NCI-H69 (cell line): Measurements from ENCODE around the gene MOB3A.

ENCODE experiments used
- DNase-seq: peaks from one replicate; lab custom pipeline; 2025; lab: John Stamatoyannopoulos, UW

Gene MOB3A

DNA sequence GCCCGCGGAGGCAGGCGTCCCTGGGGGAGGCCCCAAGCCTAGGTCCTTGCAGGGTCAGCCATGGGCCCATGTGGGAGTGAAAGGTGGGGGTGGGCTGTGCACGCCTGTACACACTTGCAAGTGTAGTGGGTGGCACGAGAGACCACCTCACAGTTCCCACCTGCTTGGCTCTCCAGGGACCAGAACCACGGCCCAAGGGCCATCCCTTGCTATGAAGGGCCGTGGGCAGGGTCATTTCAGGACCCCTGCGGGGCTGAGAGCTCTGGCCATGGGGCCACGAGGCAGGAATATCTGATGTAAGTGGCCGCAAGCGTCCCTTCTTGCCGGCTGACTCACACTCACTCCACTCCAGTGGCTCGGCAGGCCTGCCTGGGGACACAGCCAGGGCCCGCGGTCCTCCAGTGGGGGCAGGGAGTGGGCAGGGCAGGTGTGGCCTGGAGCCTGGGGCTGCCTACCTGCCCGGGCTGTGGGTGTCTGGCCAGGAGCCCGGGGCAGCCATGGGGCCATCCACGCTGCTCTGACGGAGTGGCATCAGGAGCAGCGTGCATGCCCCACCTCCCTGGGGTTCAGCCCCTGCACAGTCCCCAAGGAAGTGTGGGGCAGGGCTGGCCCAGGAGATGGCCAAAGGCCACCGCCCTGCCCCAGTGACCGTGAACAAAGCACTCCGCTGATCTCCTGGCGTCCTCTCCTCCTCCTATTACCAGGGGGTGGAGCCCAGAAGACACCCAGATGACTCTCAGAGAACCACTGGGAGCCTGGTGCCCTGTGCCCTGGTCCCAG lies 36.5 kb downstream of the MOB3A start:
- peak; percentile 55 for DNase-seq

DNA sequence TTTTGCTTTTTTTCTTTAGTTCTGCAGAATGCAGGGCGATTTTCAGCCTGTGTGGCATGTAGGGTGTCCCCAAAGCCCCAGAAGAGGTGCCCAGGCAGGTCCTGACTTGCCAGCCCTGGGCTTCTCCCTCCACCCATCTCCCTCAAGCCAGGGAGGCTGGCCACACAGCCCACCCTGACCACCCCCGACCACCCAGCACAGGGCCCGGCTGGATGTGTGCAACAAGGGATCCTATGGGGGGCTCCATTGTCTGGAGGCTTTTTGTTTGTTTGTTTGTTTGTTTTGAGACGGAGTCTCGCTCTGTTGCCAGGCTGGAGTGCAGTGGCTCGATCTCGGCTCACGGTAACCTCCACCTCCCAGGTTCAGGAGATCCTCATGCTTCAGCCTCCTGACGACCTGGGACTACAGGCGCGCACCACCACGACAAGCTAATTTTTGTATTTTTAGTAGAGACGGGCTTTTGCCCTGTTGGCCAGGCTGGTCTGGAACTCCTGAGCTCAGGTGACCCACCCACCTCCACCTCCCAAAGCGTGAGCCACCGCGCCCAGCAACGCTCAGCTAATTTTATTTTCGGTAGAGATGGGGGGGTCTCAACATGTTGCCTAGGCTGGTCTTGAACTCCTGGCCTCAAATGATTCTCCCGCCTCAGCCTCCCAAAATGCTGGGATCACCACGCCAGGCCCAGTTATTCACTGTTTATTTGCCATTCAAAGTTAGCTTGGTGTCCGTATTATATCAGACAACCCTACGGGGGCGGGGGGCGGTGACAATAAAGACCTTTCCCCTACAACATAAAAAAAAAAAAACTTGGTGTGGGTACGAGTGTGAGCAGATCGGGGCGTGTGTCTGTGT lies 37.3 kb downstream of the MOB3A start:
- no peak for DNase-seq

DNA sequence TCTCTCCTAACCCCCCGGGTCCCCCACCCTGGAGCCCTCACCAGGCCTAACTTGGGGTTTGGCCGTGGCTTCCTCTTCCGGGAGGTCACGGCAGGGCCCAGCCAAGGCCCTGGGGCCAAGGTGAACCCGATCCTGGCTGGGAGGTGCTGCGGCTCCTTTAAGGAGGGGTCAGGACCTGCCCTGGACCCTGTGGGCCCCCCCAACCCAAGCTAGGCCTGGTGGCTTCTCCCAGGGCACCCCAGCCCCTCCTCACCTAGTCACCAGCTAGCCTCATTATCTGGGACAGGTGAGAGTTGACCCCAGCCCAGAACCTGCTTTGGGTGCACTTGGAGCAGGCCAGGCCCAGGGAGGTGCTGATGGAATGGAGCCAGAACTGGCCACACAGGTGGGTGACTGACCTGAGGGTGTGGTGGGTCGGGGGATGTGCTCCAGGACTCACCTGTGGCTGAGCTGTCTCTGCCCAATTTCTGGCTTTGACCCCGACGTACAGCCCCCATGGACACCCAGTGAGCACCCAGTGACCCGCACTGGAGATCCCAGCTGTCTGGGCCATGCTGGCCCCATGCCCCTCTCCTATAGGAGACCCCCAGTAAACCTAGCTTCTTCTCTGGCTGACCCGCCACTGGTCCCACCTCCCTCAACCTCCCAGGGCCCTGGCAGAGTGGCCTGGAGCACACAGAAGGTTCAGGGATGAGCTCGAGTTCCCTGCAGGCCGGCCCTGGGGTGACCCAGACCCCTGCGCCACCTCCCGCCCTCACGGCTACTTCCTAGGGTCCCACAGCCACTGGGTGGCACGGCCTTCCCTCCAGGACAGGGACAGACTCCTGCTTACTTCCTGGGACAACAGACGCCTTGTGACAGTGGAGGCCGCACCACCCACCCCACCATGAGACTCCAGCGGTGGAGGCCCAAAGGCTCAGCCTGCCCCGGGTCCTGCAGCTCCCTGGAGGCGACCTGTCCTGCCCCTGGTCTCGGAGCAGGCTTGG lies 38.3 kb downstream of the MOB3A start:
- DNase-seq: no peak

DNA sequence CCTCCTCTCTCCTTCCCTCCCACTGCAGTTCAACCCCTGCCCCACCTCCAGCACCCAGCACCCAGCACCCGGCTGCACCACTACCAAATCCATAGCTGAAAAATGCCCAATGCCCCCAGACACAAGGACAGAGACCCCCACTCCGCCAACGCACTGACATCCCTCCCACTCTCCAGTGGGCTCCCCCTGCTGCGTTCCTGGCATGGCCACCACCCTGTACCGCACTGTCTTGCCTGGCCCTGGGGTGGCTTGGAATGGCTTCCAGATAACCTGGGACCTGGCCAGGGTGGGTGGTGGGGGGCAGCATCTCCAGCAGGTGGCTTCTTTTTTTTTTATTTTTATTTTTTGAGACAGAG lies 39.3 kb downstream of the MOB3A start:
- DNase-seq: no peak

DNA sequence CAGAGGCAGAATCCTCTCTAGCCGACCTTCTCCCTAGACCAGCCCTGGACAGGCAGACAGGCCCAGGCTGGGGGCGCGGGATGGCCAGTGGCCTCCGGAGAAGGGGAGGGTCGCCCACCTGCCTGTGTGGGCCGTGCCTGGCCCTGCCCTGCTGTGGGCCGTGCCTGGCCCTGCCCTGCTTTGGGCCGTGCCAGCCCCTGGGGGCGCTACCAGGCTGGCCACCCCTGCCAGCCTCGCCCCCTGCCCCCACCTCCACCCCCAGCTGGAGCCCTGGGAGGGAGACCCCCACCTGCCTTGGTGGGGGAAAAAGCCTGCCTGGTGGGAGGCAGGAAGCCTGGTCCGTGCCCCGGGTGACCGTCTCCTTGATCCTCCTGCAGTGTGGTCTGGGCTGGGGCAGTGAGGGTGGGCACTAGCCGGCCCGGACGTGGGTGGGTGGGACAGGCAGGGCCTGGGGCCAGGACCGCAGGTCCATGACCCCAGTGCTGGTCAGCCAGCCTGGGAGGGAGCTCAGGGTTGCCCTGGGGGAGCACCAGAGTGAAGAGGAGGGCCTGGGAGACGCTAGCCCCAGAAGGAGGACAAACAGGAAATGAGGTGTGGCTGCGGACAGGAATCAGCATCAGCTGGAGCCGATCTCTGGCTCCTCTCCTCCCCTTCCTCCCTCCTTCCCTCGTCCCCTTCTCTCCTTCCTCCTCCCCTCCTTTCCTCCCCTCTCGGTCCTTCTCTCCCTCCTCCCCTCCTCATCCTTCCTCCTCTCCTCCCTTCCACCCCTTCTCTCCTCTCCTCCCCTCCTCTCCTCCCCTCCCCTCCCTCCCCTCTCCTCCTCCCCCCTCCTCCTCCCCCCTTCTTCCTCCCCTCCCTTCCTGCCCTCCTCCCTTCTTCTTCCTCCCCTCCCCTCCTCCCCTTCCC lies 39.9 kb downstream of the MOB3A start:
- peak; percentile 87 for DNase-seq

DNA sequence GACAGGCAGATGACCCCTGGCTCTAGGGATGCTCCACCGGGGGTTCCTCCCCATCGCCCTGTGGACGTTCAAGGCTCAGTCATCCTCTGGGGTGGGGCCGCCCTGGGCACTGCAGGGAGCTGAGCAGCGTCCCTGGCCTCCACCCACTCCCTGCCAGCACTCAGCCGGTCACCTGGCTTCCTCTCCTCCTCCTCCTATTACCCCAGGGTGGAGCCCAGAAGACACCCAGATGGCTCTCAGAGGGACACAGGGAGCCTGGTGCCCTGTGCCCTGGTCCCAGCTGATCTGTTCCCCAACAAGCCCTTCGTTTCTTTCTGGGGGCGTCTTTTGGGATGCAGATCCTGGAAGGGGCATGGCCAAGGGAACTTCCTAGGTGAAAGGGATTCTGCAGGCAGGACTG lies 41.4 kb downstream of the MOB3A start:
- DNase-seq: peak; percentile 73

DNA sequence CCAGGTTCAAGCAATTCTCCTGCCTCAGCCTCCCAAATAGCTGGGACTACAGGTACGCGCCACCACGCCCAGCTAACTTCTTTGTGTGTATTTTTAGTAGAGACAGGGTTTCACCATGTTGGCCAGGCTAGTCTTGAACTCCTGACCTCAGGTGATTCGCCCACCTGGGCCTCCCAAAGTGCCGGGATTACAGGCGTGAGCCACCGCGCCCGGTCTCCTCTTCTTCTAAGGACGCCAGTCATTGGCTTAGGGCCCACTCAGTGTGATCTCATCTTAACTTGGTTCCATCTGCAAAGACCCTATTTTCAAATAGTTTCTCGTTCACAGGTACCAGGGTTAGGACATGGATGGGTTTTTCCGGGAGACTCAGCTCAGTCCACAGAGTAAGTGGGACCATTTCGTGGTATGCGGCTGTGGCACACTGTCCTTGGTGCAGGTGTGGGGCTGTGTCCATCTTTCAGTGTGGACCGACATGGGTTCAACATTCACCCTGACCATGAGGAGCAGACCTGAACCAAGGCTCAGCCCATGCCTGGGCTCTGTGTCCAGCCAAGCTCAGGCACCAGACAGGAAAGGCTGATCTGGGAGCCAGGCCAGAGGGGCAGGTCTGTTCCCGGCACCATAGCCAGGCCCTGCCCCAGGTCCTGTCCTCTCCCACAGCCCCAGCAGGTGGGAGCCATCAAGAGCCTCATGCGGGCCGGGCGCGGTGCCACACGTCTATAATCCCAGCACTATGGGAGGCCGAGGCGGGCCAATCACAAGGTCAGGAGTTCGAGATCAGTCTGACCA lies 42.3 kb downstream of the MOB3A start:
- no peak for DNase-seq

DNA sequence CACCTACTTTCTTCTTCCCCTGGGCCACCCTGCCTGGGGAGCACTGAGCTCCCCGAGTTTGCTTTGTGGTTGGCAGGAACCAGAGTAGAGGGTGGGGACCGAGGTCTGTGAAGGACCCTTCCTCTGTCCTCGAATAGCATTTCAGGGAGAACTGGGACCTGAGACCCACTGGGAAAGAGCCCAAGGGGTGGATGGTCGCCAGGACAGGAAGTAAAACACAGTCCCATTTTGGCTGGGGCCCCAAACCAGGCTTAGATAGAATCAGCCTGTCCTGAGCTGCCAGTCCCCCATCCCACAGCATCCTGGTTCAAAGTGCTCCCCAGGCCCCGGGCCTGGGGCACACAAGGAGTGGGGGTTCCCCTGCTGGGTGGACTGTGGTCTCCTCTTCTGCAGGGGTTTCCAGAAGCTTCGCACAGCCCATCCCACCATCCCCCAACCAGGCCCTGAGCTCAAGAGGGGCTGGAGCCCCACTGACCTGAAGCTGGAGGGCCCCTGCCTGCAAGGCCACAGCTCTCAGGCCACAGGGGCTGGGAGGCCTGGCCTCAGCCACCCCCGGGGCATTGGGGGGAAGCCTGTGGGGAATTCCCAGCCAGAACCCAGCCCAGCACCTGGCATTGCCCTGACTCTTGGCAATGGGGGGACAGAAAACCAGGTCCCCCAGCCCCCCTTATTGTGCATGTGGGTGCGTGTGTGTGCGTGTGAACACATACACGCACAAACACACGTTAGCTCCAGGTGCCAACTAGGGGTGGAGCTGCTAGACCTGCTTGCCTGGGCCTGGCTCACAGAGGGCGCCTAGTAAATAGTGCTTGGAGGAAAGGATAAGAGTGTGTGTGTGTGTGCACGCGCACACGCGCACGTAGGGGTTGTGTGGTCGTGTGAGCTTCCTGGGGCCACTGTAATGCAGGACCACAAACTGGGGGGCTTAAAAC lies 44.1 kb downstream of the MOB3A start:
- peak; percentile 29 for DNase-seq

DNA sequence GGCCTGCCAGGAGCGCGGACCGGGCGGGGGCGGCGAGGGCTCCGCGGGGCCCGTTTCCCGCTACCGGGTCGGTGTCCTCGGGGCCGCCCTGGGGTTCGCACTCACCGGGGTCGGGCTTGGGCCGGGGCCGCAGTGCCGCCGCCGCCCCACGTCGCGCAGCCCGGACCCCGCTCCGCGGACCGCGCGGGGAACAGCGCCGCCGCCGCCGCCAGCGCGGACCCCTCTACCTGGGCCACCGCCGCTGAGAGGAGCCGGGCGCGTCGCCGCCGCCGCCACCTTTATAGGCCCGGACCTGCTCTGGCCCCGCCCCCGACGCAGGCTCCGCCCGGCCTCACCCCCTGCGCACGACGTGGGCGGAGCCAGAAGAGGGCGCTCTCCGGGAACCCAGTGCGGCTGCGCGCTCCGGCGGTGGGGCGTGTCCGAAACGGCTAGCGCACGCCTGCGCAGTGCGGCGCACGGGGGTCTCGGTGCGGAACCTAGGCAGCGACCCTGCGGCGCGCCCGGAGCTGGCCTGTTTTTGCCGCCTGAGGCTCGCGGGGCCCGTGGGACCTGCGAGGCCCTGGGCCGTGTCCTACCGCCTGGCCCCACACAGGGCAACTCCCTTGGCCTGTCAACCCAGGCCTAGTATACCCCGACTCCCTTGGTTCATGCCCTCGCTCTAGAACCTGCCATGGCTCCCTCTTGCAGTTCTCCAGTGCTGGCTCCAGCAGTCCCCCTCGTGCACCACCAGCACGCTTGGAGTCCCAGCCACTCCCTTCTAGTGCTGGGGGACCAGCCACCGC lies 44.9 kb downstream of the MOB3A start, which contains the start of gene MKNK2:
Gene MKNK2 (minus strand): TSS at position 254 of the 782 bp plus-strand sequence. CDS start 393 bp downstream, outside the sequence.
- peak; percentile 93 for DNase-seq

DNA sequence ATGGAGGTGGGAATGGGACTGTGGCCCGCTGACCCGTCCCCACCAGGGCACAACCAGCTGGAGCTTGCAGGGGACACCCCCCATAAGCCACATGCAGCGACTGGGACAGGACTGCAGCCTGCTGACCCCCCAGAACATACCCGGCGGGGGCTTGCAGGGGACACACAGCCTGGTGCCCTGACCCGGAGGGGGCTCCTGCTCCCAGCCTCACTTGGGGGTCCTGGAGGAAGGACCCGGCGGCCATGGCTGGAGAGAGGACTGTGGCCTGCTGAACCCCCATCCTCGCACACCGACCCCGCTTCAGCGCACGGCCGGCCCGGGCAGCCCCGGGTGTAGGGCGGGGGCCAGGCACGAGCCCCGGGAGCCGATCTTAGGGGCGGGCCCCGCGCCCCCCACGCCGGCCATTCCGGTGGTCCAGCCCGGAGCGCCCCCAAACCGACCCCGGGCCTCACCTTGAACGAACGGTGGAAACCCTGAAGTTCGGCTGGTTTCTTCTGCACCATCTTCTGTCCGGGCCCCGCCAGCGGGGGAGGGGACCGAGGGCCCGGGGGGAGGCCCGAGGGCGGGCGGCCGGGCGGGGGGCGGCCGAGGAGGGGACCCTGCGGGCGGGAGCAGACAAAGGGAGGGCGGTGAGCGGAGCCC lies 45.7 kb downstream of the MOB3A start:
- DNase-seq: peak; percentile 66

DNA sequence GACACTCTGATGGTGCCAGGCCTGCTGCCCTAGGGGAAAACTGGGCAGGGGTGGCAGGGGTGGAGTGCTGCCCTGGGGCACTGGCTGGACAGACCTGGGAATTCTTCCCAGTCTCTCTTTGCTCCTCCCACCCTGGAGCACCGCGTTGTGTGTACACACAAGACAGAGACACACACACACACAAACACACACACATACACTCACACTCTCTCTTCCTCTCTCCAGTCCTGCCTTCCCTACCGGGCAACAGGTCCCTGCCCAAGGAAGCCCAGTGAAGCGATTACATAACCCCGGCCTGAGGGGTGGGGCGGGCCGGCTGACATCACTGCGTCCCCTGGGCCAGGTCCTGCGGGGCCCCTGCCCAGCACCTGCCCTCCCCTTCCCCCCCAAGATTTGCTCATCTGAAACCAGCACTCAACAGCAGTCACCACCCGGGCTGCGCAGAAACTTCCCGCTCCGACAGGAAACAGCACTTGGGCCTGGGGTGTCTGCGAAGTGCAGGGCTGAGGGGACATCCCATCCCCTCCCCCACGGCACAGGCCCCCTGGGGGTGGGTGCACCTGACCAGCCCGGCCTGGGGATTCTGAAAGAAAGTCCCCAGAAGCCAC lies 46.3 kb downstream of the MOB3A start:
- peak; percentile 80 for DNase-seq

DNA sequence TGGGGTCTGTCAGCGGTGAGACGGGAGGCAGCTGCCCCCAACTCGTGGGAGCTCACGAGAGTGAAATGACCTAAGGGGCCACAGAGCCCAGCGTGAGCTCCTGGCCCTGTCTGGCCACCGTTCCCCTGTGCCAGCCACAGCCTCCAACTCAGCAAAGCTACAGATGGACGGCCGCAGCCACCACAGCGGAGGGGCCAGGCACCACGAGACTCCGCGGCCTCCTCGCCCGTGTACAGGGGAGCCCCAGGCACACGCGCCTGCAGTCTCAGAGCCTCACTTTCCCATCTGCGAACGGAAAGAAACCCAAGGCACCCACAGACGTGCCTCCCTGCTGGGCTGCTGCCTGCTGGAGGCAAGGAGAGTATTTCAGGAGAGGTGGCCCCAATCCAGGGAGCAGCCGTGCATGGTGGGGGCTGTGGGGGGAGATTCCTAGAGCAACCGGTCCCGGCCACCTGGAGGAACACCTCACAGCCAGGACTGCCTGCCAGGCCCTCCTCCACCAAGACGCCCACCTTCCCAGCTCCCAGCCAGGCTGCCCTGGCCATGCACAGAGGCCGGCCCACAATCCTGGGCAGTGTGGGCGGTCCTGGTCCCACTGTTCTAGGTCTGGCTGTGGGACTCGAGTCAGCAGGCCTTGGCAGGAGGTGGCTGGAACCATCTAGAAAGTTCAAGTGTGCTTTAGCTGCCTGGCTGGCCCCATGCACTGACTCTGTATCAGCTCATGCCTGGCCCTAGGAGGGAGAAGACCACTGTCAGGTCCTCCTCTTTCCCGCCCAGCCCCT lies 47.0 kb downstream of the MOB3A start:
- no peak for DNase-seq

DNA sequence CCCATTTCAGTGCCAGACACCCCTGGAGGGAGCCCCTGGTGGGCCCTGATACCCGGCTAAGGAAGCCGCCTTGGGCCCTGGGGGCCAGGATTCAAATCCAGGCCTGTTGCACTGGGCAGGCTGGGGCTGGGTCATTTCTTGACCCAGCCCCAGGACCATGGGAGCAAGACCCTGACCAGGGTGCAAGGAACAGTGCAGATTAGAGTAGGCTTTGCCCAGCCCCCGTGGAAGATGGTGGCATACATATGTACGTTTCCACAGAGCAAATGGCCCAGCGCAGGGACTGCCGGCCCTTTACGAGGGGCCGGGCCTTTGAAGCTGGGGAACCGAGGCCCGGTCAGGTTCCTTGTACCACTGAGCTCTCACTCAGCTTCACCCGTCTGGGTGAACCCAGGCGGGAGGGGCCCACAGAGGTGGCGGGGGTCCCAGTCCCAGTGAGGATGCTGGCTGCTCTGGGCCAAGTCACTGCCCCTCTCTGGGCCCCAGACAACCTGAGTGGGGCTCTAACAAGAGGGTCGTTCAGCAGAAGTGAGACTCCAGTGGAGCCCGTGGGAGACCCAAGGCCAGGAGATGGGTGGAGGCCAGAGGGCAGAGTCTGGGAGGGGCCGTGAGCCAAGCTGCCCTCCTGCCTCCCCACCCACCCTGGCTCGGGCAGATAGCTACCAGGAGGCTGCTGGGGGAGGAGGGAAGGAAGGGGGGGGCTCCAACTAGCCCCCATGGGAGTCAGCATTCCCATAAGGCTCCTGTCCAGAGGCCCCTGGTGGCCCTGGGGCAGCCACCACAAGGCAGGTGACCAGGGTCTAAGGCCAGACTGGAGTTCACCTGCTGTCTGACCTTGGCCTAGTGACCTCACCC lies 47.8 kb downstream of the MOB3A start:
- no peak for DNase-seq

DNA sequence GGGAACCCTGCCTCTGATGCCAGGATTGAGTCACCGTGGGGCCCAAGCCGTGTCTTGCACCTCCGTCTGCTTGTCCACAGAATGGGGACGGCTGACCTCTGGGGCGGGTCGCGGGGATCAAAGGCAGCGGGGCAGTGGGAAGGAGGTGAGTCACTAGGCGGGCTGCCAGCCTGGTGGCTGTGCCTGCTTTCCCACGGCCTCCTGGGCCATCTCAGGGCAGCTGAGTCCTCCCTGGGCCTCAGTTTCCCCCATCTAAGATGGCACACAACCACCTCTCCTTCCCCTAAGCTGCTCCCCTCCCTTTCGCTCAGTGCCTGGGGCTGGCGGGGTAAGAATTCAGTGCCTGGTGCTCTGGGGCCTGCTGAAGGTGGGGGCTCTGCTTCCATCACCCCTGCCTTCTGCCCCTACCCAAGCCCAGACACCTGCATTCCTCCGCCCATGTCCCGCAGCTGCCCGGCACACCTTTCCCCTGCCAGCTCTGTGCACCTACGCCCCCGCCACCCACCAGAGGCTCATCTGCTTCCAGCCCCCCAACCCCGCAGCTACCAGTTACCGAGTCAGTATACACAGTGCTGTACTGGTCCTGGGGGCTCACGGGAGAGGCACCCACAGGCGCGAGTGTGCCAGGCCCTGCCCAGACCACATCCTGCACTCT lies 48.5 kb downstream of the MOB3A start:
- DNase-seq: no peak

DNA sequence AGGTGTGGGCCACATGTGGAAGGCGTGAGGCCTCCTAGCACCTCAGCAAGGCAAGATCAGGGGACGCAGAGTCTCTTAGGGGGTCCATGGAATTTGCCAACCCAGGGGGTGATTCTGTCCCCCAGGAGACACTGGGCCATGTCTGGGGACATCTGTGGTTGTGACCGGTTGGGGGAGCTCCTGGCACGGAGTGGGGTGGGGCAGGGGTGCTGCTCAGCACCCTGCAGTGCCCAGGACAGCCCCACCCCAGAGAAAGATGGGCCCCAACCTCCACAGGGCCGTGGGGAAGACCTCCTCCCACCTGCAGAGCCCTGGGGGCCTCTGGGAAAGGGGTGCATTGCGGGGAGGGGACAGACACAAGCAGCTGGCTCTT lies 49.1 kb downstream of the MOB3A start:
- no peak for DNase-seq
